Measurements from ENCODE around the gene SYCP2L. TPM values are rescaled to one million over a fixed set of nuclear protein-coding genes. Genes with fewer than 3 reads are reported as not detected.

SYCP2L gene
- polyA plus RNA-seq, 1 donor (not counting 4 experiments of a cell fraction or from before 2014, with no cell fraction given): 1.3 TPM

GRCh38 chr6:11016452-11016851, 129.6 kb downstream of the SYCP2L start:
- TF ChIP-seq CTCF (optimal IDR thresholded peaks at IDR 0.05 in 1 of 3, IDR thresholded peaks at IDR 0.05 in 1 of 3, conservative IDR thresholded peaks at IDR 0.05 in 1 of 3; ENCODE audit: extremely low read depth in 1 of 3, insufficient read depth in 2 of 3, low read length in 3 of 3): no peak
- no peak for TF ChIP-seq EZH2 (IDR thresholded peaks at IDR 0.05; ENCODE audit: low read length)
- Histone ChIP-seq H3K4me3 (ENCODE audit: control insufficient read depth in 2 of 3, extremely low read depth in 1 of 3, insufficient read depth in 2 of 3, low read depth in 1 of 3, low read length in 3 of 3) (no peak overlapping the region), H3K4me2 (ENCODE audit: control insufficient read depth, extremely low read depth, insufficient read depth, low read depth, low read length) (no peak overlapping the region), H3K27ac (ENCODE audit: control insufficient read depth, insufficient read depth, low read length) (no peak overlapping the region), H3K9ac (ENCODE audit: control insufficient read depth, extremely low read depth, insufficient read depth, low read length) (no peak overlapping the region), H3K9me3 (ENCODE audit: control insufficient read depth, low read depth, low read length) (no peaks in the 10 kb centered on the region), H3K79me2 (ENCODE audit: control insufficient read depth, insufficient read depth, low read length) (no peaks in the 10 kb centered on the region), H4K20me1 (ENCODE audit: control insufficient read depth, extremely low read depth, insufficient read depth, low read length) (no peaks in the 10 kb centered on the region), H3K4me1 (ENCODE audit: control insufficient read depth, extremely low read depth, insufficient read depth, low read length) (peaks cover 9% of the 10 kb centered on the region), H3K9me1 (ENCODE audit: control insufficient read depth, extremely low read depth, insufficient read depth, low read length) (no peaks in the 10 kb centered on the region), H3K27me3 (ENCODE audit: control insufficient read depth, extremely low read depth, insufficient read depth, low read length) (no peaks in the 10 kb centered on the region), H2AFZ (ENCODE audit: control insufficient read depth, low read length) (no peak overlapping the region), H3K36me3 (ENCODE audit: control insufficient read depth in 2 of 2, extremely low read depth in 1 of 2, insufficient read depth in 2 of 2, low read length in 2 of 2) (no peaks in the 10 kb centered on the region)
- dilution Hi-C loops (cut with MboI; ENCODE audit: extremely low pct_ligation_motif_present, low sequenced_read_pairs): no loop called here
- no peak for FAIRE-seq
- no peak for DNase-seq (ENCODE audit: low read depth, low spot score)

- dilution Hi-C loops (cut with MboI; ENCODE audit: extremely low pct_ligation_motif_present, low sequenced_read_pairs): no loop called here
- Histone ChIP-seq H3K9me3 (ENCODE audit: control insufficient read depth, low read depth, low read length) (no peaks in the 10 kb centered on the region), H2AFZ (ENCODE audit: control insufficient read depth, low read length) (no peak overlapping the region), H3K79me2 (ENCODE audit: control insufficient read depth, insufficient read depth, low read length) (no peaks in the 10 kb centered on the region), H3K9me1 (ENCODE audit: control insufficient read depth, extremely low read depth, insufficient read depth, low read length) (no peaks in the 10 kb centered on the region), H4K20me1 (ENCODE audit: control insufficient read depth, extremely low read depth, insufficient read depth, low read length) (no peaks in the 10 kb centered on the region), H3K27ac (ENCODE audit: control insufficient read depth, insufficient read depth, low read length) (no peak overlapping the region), H3K9ac (ENCODE audit: control insufficient read depth, extremely low read depth, insufficient read depth, low read length) (no peak overlapping the region), H3K4me1 (ENCODE audit: control insufficient read depth, extremely low read depth, insufficient read depth, low read length) (peaks cover 2% of the 10 kb centered on the region), H3K4me2 (ENCODE audit: control insufficient read depth, extremely low read depth, insufficient read depth, low read depth, low read length) (no peak overlapping the region), H3K36me3 (ENCODE audit: control insufficient read depth in 2 of 2, extremely low read depth in 1 of 2, insufficient read depth in 2 of 2, low read length in 2 of 2) (no peaks in the 10 kb centered on the region), H3K4me3 (ENCODE audit: control insufficient read depth in 2 of 3, extremely low read depth in 1 of 3, insufficient read depth in 2 of 3, low read depth in 1 of 3, low read length in 3 of 3) (no peak overlapping the region), H3K27me3 (ENCODE audit: control insufficient read depth, extremely low read depth, insufficient read depth, low read length) (no peaks in the 10 kb centered on the region)
- no peak for FAIRE-seq
- no peak for DNase-seq (ENCODE audit: low read depth, low spot score)
- TF ChIP-seq EZH2 (IDR thresholded peaks at IDR 0.05; ENCODE audit: low read length) (no peak), CTCF (optimal IDR thresholded peaks at IDR 0.05 in 1 of 3, IDR thresholded peaks at IDR 0.05 in 1 of 3, conservative IDR thresholded peaks at IDR 0.05 in 1 of 3; ENCODE audit: extremely low read depth in 1 of 3, insufficient read depth in 2 of 3, low read length in 3 of 3) (no peak)
Observed at GRCh38 chr6:11017090-11017489, 130.2 kb downstream of the SYCP2L start.

Data from keratinocyte (primary cell).